Effector memory CD4-positive, alpha-beta T cell (primary cell): Measurements from ENCODE around the gene VIPR2.

Source experiments
- DNase-seq, 3 donors: peaks; one replicate each; pipeline ENCODE4 v3.0.0-alpha.2; 2020
- H3K27ac ChIP-seq: 2 replicates; pipeline ENCODE4 v1.7.0; 2013; ENCODE audit warnings: mild to moderate bottlenecking, low read length, moderate library complexity; ENCODE audit not compliant: insufficient read depth, poor library complexity, severe bottlenecking
- H3K27me3 ChIP-seq: replicated peaks from 2 replicates; pipeline ENCODE4 v1.7.0; 2013; ENCODE audit warnings: mild to moderate bottlenecking, low read length; ENCODE audit not compliant: insufficient read depth, control insufficient read depth, poor library complexity, severe bottlenecking
- H3K36me3 ChIP-seq: 2 replicates; pipeline ENCODE4 v1.7.0; 2013; ENCODE audit warnings: mild to moderate bottlenecking, low read length, moderate library complexity; ENCODE audit not compliant: control insufficient read depth, insufficient read depth
- H3K4me1 ChIP-seq: 2 replicates; pipeline ENCODE4 v1.7.0; 2013; ENCODE audit warnings: low read length, mild to moderate bottlenecking; ENCODE audit not compliant: control insufficient read depth, insufficient read depth, poor library complexity, severe bottlenecking
- H3K4me3 ChIP-seq: 2 replicates; pipeline ENCODE4 v1.7.0; 2013; ENCODE audit warnings: low read length, low read depth, mild to moderate bottlenecking; ENCODE audit not compliant: insufficient read depth, poor library complexity, severe bottlenecking
- H3K9me3 ChIP-seq: 2 replicates; pipeline ENCODE4 v1.7.0; 2013; ENCODE audit warnings: mild to moderate bottlenecking, low read length, moderate library complexity; ENCODE audit not compliant: control insufficient read depth

The VIPR2 gene

DNA sequence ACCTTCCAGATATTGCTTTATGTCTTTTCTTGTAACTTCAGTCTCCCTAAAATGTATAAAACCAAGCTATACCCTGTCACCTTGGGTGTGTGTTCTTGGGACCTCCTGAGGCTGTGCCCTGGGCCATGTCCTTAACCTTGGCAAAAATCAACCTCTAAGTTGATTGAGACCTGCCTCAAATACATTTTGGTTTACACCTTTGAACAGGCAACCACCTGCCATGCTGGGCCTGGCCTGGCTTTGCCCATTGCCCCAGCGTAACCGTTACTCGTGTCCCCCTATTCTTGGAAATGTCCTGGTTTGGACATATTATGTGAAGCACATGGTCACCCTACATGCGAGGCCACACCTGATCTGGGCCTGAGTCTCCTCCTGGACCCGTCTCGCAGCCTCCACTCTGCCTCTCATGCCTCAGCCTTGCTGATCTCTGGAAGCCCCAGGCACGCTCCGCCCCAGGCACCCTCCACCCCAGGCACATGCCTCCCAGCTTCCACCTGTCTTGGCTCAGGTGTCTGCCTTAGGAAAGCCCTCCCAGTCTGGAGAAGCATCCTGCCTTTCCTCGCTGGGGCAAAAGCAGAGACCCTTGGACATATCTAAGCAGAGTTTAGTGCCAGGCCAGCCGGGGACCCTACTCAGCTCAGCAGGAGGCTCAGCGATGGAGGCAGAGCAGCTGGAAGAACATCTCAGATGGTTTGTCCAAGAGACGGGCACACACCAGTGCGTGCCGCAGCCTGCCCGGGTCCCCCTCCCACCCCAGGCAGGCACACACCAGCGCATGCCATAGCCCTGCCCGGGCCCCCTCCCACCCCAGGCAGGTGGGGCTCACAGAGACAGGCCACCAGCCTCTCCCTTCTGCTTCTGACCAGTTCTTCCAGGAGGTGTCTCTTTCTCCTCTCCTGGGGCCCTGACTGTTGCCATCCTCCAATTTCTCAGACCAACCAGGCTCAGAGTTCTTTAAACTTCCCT is 4.0 kb upstream of the VIPR2 start:
- peaks cover 6% of the 10 kb centered on the region for H3K27me3 ChIP-seq
- H3K36me3 ChIP-seq = no peaks in the 10 kb centered on the region
- no peaks in the 10 kb centered on the region for H3K9me3 ChIP-seq
- H3K27ac ChIP-seq = no peak overlapping the region
- no peak overlapping the region for H3K4me3 ChIP-seq
- H3K4me1 ChIP-seq = peaks cover 7% of the 10 kb centered on the region
- no peak for DNase-seq

DNA sequence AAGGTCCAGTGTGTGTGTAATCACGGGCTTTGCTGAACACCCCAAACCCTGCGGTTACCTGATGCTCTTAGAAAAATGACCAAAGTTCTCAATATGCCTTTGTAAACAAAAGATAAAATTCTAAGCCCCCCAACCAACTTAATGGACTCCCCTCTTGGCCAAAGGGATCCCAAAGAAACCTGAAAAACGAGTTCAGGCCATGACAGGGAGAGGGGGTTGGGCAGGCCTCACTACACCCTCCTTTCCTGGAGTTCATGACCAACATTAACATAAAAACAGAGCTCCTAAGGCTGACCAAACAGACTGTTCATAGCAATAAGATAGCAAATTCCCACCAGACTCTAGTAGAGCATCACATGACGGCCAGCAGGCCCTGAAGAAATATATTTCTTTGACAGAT is 3.0 kb upstream of the VIPR2 start:
- no peaks in the 10 kb centered on the region for H3K36me3 ChIP-seq

DNA sequence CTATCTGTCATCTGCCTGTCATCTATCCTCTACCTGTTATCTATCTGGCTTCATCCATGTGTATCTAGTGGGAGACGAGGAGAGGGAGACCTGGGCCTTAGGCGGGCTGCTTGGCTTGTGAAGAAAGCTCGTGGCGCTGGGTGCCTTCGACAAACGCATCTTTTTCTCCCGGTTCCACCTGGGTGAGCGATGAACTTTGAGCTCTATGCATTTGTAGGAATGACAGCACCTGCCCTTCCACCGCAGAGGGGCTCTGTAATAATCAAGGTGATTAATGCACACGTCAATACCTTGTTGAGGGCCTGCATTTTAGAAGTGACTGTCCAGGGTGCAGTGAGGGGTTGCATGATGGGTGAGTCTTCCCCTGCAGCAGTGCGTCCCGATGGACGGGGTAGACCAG is 2.6 kb upstream of the VIPR2 start:
- H3K9me3 ChIP-seq = no peaks in the 10 kb centered on the region
- DNase-seq = no peak
- H3K36me3 ChIP-seq = no peaks in the 10 kb centered on the region
- peaks cover 8% of the 10 kb centered on the region for H3K4me1 ChIP-seq
- peaks cover 16% of the 10 kb centered on the region for H3K27me3 ChIP-seq
- no peak overlapping the region for H3K4me3 ChIP-seq
- no peak overlapping the region for H3K27ac ChIP-seq

More for the DNA sequence above, 3.0 kb upstream of the VIPR2 start:
- Histone ChIP-seq H3K27ac (no peak overlapping the region), H3K27me3 (peaks cover 13% of the 10 kb centered on the region), H3K9me3 (no peaks in the 10 kb centered on the region), H3K4me1 (peaks cover 8% of the 10 kb centered on the region), H3K4me3 (no peak overlapping the region)
- DNase-seq = no peak

DNA sequence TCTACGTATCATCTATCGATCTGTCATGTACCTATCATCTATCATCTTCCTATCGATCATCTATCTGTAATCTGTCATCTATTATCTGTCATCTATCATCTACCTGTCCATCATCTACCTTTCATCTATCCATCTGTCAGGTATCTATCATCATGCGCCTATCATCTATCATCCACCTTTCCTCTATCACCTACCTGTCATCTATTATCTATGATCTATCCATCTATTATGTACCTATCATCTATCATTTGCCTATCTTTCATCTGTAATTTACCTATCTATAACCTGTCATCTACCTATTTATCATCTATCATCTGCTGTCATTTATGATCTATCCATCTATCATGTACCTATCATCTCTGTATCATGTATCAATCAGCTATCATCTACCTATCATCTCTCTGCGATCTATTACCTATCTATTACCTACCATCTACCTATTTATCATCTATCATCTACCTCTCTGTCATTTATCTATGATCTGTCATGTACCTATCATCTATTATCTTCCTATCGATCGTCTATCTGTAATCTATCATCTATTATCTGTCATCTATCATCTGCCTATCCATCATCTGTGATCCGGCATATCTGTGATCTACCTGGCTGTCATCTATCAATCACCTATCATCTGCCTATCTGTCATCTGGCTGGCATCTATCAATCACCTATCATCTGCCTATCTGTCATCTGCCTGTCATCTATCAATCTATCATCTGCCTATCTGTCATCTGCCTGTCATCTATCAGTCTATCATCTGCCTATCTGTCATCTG is 1.6 kb upstream of the VIPR2 start:
- Histone ChIP-seq H3K27me3 (peaks cover 16% of the 10 kb centered on the region), H3K9me3 (no peaks in the 10 kb centered on the region), H3K36me3 (no peaks in the 10 kb centered on the region), H3K4me1 (peaks cover 8% of the 10 kb centered on the region), H3K27ac (no peak overlapping the region), H3K4me3 (no peak overlapping the region)
- no peak for DNase-seq

DNA sequence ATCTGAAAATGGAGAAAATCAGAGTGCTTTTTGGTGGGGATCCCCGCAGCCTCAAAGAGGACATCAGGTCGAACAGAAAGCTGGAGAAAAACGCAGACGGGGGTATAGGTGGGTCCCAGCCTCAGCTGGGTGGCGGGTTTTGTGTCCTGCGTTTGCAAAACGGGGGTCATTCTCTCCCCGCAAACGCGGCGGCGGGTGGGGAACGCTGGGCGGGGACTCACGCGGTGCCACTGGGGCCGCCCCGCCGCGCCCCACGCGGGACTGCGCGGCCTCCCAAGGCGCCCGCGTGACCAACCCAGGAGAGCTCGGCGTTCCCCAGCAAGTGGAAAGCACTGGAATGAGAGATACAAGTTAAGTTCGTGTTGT is 806 bp upstream of the VIPR2 start:
- H3K27me3 ChIP-seq = peaks cover 16% of the 10 kb centered on the region
- H3K4me1 ChIP-seq = peaks cover 8% of the 10 kb centered on the region
- H3K27ac ChIP-seq = no peak overlapping the region
- H3K4me3 ChIP-seq = peak overlapping the region; percentile 46
- no peak for DNase-seq
- no peaks in the 10 kb centered on the region for H3K9me3 ChIP-seq
- H3K36me3 ChIP-seq = no peaks in the 10 kb centered on the region

DNA sequence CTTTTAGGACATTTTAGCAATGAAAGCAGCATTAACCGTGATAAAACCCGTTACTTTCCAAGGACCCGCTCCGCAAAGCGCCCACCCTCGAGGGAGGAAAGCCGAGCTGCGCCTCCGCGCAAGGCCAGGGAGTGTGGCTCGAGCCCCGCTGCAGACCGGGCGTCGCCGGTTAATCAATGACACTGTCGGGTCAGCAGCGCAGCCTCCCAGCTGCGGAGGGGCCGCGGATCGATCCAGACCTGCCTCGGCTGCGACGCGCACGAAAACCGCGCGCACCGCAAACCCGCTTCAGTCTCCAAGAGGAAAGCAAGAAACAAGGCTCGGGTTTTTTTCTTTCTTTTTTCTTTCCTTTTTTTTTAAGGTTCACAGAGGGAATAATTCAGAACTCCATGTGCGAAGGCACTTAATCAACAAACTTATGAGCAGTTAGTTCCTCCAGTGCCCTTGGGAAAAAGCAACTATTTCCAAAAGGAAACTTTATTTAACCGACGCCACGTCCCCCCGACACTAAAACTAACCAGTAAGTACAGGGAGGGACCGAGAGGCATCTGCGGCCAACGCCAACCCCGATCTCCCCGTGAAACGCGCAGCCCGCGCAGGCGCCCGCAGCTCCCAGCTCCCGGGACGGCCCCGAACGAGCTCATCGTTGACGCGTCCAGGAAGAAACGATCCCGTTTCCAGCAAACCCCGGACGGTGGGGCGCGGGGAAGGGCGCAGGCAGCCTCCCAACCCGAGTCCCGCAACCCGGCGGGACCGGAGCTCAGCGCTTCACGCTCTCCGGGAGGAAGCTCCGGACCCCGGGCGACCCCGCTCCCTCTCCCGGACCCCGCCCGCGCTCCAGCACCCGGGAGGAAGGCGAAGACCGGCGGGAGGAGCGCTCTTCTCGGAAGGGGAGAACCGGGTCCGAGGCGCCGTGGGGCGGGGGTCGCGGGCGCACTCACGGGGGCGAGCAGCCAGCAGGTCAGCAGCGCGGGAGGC is 598 bp downstream of the VIPR2 start:
- H3K27ac ChIP-seq = no peak overlapping the region
- H3K36me3 ChIP-seq = no peaks in the 10 kb centered on the region
- peaks cover 22% of the 10 kb centered on the region for H3K27me3 ChIP-seq
- no peak for DNase-seq
- H3K9me3 ChIP-seq = no peaks in the 10 kb centered on the region
- H3K4me3 ChIP-seq = peak overlapping the region; percentile 40
- peaks cover 8% of the 10 kb centered on the region for H3K4me1 ChIP-seq

DNA sequence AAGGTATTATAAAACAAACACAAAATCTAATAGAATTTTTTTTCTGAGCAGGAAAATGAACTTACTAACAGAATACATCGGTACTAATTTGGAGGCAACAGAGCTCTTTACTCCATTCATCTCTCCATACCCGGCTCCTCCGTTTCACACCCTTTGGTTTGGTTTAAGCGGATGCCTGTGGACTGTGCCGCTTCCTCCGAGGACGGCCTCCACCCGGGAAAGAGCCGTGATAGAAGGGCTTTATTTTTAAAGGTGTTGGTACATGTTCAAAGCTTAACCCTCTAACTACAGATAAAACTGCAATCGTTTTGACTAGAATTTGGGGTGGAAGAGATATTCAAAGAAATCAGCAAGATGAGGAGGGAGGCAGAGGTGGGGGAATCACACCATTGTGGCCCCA is 1.9 kb downstream of the VIPR2 start:
- peaks cover 8% of the 10 kb centered on the region for H3K4me1 ChIP-seq
- H3K27ac ChIP-seq = no peak overlapping the region
- H3K4me3 ChIP-seq = no peak overlapping the region
- peaks cover 22% of the 10 kb centered on the region for H3K27me3 ChIP-seq
- H3K36me3 ChIP-seq = no peaks in the 10 kb centered on the region
- no peaks in the 10 kb centered on the region for H3K9me3 ChIP-seq
- DNase-seq = no peak

DNA sequence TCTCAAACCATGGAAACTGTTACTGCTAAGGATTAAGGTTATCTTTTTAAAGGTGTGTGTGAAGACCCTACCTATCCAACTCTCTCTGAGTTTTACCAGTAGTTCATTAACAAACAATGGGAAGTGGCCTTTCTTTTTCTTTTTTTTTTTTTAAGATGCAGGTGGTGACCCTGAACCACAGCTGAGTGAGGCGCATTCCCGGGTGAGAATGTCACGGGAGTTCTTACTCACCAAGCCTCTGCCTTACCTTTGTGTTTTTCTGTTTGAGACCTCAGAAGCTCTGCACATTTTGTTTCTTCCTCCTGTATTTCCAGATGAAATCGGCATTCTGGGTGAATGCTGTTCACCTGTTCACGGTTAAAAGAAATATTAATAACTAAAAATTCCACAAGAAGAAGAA is 2.5 kb downstream of the VIPR2 start:
- H3K4me1 ChIP-seq = peaks cover 8% of the 10 kb centered on the region
- no peaks in the 10 kb centered on the region for H3K9me3 ChIP-seq
- DNase-seq = no peak
- H3K27me3 ChIP-seq = peaks cover 22% of the 10 kb centered on the region
- no peak overlapping the region for H3K4me3 ChIP-seq
- no peak overlapping the region for H3K27ac ChIP-seq
- no peaks in the 10 kb centered on the region for H3K36me3 ChIP-seq

DNA sequence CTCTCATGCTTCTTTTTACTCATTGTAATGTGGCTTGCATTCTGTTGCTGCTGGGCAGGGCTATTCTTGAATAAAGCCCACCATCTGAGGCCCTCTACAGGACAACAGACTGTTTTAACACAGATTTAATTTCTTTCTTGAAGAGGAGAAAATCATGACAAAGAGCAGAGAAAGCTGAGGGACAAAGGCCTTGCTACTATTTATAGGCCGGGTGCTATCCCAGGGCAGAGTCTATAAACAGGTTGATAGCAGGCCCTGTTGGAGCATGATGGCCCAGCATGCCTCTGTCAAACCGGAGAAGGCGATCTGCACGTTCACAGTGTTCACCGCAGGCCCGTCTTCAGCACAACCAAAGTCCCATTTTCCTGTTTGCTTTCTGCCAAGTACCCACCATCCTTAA is 3.0 kb downstream of the VIPR2 start:
- Histone ChIP-seq H3K36me3 (no peaks in the 10 kb centered on the region), H3K4me3 (no peak overlapping the region), H3K27ac (no peak overlapping the region), H3K4me1 (peaks cover 8% of the 10 kb centered on the region), H3K9me3 (no peaks in the 10 kb centered on the region), H3K27me3 (peaks cover 22% of the 10 kb centered on the region)
- DNase-seq = no peak
